Measurements from ENCODE around the gene UNC93B1.

Gene UNC93B1

DNA sequence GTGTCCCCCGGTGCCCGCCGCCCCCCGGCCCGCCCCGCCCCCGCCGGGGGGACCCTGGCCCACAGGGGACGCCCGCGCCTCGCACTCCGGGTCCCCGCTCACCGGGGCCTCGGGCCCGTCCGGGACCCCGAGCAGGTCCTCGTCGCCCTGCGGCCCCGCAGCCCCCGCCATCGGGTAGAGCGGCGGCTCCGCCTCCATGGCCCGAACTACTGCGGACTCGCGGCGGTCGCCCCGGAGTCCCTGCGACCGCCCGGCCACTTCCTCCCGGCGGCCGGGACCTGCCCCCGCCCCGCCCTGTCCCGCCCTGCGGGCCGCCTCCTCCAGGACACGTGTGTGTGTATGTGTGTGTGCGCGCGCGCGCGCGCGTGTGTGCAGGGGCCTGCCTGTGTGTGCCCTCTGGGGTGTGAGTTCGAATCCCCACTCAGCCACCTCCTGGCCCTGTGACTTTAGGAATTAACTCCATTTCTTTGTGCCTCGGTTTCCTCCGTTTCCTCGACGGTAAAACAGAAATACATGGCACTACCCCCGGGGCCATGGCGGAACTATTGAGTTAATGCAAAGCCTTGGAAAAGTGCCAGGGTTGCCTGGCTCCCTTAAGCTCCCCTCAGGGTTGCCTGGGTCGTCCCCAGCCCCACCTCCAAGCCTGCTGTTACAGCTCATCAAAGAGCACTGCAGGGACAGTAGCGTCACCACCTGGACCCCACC, at the start of gene UNC93B1:
TSS of gene UNC93B1 (minus strand) at position 252 of the 705 bp plus-strand sequence. CDS start at position 198, 54 bp downstream.
- peak; percentile 94 for DNase-seq (ENCODE audit: low spot score)

DNA sequence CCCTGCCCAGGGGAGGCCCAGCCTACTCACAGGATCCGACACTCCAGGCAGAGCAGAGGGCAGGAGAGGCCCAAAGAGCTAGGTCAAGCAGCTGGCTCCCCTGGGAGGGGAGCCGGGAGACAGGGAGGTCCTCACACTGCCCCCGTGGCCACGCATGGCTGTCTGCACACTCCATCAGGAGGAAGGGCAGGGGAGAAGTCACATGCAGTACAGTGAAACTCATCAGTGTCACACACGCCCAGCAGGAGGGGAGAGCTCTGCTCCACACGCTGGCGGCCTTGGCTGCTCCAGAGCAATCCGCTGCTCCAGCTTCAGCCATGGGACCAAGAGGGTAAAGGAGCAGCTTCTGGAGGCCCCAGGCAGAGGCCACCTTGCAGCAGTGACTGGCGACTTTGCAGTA, 49.2 kb upstream of the UNC93B1 start:
- peak; percentile 14 for DNase-seq (ENCODE audit: low spot score)

DNA sequence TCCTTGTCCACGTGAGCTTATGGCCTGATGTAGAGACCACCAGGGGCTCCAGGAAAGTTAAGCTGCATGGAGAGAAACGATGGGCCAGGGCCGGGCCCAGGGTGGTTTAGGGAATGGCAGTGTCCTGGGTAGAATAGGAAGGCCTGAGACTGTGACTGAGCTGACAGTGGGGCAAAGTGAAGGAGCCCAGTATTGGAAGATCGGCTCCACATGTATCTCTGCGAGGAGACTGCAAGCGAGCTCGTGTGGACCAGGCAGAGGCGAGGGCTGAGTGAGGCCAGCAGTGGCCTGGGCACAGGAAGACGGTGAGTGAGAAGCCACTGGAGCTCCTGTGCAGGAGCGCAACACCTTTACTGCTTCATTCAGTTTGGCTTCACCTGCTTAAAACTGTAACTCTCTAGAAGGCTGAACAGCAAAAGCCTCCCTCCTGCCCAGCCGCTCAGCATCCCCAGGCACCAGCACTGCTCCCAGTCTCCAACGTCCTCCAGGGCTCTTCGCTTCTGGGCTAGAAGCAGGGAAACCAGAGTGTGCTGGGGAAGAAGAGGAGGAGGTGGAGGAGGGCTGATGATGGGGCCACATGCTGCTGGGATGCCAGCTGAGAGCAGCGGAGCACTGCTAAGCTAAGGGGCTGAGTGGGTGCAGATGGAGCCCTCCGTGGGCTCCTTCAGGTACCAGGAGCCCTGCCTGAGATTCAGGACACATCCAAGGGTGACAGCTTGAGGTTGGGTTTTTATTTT, 48.4 kb upstream of the UNC93B1 start:
- no peak for DNase-seq (ENCODE audit: low spot score)

GRCh38 chr11:68051191-68052136, 47.6 kb upstream of the UNC93B1 start:
- peak; percentile 25 for DNase-seq (ENCODE audit: low spot score)

- no peak for DNase-seq (ENCODE audit: low spot score)
These were observed 46.5 kb upstream of the UNC93B1 start for GRCh38 chr11:68050371-68050841.

- no peak for DNase-seq (ENCODE audit: low spot score)
These were observed 45.8 kb upstream of the UNC93B1 start for GRCh38 chr11:68049509-68050370.

DNA sequence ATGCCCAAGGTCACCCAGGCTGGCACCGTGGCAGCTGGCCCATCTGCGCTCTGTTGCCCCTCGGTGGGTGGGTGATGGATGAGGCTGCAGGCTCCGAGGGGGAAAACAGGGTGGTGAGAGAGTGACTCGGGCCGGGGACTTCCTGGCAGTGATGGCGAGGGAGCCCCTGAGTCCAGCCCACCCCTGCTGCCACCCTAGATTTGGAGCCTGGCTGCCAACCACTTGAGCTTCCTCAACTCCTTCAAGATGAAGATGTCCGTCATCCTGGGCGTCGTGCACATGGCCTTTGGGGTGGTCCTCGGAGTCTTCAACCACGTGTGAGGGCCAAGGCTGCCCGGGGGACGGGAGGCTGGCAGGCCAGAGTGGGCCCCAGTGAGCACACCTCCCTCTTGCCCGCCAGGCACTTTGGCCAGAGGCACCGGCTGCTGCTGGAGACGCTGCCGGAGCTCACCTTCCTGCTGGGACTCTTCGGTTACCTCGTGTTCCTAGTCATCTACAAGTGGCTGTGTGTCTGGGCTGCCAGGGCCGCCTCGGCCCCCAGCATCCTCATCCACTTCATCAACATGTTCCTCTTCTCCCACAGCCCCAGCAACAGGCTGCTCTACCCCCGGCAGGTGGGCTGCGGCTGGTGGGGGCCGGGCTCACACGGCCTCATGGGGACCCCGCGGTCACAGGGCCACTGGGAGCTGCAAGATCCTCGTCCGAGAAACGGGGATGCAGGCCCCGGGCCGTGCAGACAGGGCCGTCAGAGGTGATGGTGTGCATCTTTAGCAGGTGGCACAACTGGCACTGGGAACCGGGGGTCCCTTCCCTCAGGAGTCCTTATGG, 45.0 kb upstream of the UNC93B1 start:
- no peak for DNase-seq (ENCODE audit: low spot score)

- no peak for DNase-seq (ENCODE audit: low spot score)
These were observed 43.8 kb upstream of the UNC93B1 start for GRCh38 chr11:68047437-68048290.

DNA sequence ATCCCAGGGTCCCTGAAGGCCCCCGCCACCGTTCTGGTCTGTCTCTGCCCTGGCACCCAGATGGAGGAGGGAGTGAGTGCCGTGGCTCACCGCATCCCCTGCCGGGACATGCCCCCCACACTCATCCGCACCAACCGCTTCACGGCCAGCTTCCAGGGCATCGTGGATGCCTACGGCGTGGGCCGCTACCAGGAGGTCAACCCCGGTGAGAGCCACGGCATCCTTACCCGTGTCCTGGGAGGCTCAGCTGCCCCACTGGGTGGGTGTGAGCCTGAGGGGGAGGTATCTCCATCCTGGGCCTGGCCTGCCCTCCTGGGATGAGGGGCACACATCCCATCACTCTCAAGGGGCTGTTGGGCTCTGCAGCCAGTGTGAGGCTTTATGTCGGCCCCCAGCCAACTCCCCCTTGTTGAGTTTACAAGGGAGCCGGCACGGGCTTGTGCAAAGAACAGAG, 41.0 kb upstream of the UNC93B1 start:
- no peak for DNase-seq (ENCODE audit: low spot score)

DNA sequence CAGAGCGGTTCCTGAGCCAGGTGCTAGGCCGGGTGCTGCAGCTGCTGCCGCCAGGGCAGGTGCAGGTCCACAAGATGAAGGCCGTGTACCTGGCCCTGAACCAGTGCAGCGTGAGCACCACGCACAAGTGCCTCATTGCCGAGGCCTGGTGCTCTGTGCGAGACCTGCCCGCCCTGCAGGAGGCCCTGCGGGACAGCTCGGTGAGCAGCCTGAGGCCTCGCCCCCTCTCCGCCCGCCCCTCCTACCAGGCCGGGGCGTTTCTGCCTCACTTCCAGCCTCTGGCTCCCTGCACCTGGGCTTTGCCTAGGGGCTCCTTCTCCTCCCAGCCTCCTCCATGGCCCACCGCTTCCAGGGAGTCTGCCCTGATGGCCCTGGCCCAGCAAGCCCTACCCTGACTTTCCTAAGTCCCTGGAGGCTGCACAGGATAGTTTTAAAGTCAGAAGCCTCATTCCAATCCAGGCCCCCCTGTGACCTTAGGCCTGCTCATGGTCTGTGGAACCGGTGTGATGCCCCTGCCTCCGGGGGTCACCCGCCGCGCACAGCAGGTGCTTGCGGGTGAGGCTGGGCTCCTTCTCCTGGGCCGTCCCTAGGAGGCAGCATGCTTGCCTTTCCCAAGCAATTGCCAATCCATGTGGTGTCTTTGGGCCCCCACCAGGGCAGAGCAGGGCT, 40.4 kb upstream of the UNC93B1 start:
- DNase-seq (ENCODE audit: low spot score): no peak

GRCh38 chr11:68043349-68044144, 39.6 kb upstream of the UNC93B1 start:
- peak; percentile 60 for DNase-seq (ENCODE audit: low spot score)

DNA sequence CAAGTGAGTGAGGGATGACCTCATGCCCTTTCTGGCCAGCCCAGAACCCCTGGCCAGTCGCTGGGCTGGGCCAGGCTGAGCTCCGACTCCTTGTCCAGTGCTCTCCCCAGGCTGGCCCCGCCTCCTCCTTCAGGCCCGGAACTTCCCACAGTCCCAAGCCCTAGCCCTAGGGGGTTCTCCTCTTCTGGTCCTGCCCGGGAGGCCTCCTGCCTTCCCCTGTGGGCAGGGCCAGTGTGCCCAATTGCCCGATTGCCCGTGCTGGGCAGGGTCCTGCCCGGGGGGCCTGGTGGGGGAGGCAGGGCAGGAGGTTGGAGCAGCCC, 39.1 kb upstream of the UNC93B1 start:
- no peak for DNase-seq (ENCODE audit: low spot score)

DNA sequence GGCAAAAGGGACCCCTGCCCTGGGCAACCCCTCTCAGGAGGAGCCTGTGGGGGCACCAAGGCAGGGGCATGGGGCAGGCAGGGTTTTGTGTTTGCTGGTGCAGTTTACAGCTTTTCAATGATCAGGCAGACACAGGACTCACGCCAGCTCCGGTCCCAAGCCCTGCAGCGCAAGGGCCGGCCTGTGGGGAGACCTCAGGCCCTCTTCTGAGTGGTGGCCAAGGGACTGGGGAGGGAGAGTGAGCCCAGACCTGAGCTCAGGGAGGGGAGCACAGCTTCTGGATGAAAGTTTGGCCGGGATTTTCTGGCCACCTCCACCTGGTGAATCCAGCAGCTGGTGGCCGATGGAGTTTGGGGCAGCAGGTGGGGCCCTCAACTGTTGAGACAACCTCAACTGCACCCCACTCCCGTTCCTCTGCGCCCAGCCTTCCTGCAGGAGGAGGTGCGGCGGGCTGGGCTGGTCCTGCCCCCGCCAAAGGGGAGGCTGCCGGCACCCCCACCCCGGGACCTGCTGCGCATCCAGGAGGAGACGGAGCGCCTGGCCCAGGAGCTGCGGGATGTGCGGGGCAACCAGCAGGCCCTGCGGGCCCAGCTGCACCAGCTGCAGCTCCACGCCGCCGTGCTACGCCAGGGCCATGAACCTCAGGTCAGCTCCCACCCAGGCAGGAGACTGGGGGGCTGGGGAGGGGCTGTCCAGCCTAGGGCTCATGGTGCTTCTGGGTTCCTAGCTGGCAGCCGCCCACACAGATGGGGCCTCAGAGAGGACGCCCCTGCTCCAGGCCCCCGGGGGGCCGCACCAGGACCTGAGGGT, 38.5 kb upstream of the UNC93B1 start:
- no peak for DNase-seq (ENCODE audit: low spot score)

DNA sequence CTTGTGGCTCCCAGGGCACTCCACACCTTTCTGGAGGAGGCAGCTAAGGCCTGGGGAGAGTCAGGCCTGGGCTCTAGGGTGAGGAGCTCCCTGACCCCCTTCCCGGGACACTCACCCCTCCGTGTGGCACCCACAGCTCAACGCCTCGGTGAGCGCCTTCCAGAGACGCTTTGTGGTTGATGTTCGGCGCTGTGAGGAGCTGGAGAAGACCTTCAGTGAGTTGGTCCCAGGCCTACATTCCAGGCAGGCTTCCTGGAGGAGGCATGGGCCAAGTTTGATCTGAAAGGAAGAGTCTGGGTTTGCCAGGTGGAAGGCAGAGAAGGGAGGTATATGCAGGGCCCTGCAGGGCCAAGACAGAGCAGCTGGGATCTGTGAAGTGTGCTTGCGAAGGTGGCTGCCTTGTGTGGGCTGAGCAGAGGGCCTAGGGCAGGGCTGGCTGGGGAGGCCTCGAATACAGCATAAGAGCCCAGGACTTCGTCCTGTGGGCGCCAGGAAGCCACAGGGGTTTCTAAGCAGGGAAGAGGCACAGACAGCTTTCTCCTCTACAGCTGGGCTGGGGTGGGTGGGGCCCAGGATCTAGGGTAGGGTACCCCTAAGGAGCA, 37.8 kb upstream of the UNC93B1 start:
- no peak for DNase-seq (ENCODE audit: low spot score)

DNA sequence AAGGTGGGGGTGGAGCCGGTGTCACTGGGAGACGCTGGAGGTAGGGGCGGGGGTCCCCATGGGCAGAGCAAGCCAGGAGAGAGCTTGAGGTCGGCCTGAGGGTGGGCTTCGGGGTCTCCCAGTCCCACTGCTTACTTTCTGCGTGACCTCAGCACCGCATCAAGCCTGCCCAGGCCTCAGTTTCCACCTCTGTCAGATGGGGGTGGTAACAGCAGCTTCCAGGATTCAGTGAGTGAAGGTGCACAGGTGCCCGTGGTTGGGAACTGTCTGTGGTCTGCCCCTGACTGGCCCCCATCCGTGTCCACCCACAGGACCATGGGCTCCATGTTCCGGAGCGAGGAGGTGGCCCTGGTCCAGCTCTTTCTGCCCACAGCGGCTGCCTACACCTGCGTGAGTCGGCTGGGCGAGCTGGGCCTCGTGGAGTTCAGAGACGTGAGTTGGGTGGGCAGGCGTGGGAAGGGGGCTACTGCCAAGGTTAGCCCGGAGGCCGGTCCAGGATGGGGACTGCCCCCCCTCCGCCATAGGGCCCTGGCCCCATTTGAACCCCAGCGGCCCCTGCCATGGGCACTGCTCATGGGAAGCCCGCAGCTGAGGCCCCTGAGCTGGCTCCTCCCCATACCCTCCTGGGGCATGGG, 37.2 kb upstream of the UNC93B1 start:
- DNase-seq (ENCODE audit: low spot score): no peak

All from AG20443 (cell line).